GM13976 (cell line): ENCODE measurements around the gene LRMDA.

Source experiments
- DNase-seq: peaks from one replicate; pipeline ENCODE4 v3.0.0; 2012; ENCODE audit warnings: low spot score
- CTCF ChIP-seq: IDR thresholded peaks from 2 replicates; pipeline ENCODE4 v1.5.1; 2012; ENCODE audit warnings: borderline replicate concordance, mild to moderate bottlenecking; ENCODE audit not compliant: insufficient read depth; ENCODE audit errors: extremely low read depth, missing control alignments, control extremely low read depth
- in situ Hi-C: fragments of 300-500 bp; cut with MboI; formaldehyde crosslinking; loops from one replicate; pipeline ENCODE4 v1.12.0; 2022; ENCODE audit warnings: low sequenced_read_pairs, mixed read lengths, inconsistent platforms; ENCODE audit not compliant: unreplicated experiment

Gene LRMDA

GRCh38 chr10:76404531-76404930, 973.1 kb downstream of the LRMDA start:
- no peak for DNase-seq
- TF ChIP-seq CTCF: no peak
- in situ Hi-C loops: no loop called here

- in situ Hi-C loops: no loop called here
Measured at GRCh38 chr10:76405922-76406321, 974.5 kb downstream of the LRMDA start.

GRCh38 chr10:76408646-76409045, 977.2 kb downstream of the LRMDA start:
- in situ Hi-C loops: no loop called here
- no peak for DNase-seq
- TF ChIP-seq CTCF: no peak

More at GRCh38 chr10:76405922-76406321, 974.5 kb downstream of the LRMDA start:
- no peak for DNase-seq
- TF ChIP-seq CTCF: no peak

GRCh38 chr10:76411729-76412435, 980.5 kb downstream of the LRMDA start:
- in situ Hi-C loops: no loop called here
- no peak for TF ChIP-seq CTCF
- no peak for DNase-seq

- in situ Hi-C loops: no loop called here
- no peak for DNase-seq
Measured at GRCh38 chr10:76415554-76415953, 984.1 kb downstream of the LRMDA start.

GRCh38 chr10:76416642-76417041, 985.2 kb downstream of the LRMDA start:
- in situ Hi-C loops: no loop called here
- TF ChIP-seq CTCF: no peak
- DNase-seq: no peak

More at GRCh38 chr10:76415554-76415953, 984.1 kb downstream of the LRMDA start:
- no peak for TF ChIP-seq CTCF

GRCh38 chr10:76420725-76421124, 989.3 kb downstream of the LRMDA start:
- in situ Hi-C loops: no loop called here
- no peak for TF ChIP-seq CTCF
- DNase-seq: no peak
